HPDE6-E6E7 (cell line): ENCODE data around the gene MLC1.

Source experiments
- DNase-seq: peaks from one replicate; pipeline ENCODE4 v3.0.0; 2011; ENCODE audit warnings: missing footprints; ENCODE audit errors: extremely low spot score

Gene MLC1

GRCh38 chr22:50016308-50016987 lies 68.8 kb downstream of the MLC1 start:
- DNase-seq: no peak

GRCh38 chr22:50015451-50016307 lies 69.5 kb downstream of the MLC1 start:
- no peak for DNase-seq

DNA sequence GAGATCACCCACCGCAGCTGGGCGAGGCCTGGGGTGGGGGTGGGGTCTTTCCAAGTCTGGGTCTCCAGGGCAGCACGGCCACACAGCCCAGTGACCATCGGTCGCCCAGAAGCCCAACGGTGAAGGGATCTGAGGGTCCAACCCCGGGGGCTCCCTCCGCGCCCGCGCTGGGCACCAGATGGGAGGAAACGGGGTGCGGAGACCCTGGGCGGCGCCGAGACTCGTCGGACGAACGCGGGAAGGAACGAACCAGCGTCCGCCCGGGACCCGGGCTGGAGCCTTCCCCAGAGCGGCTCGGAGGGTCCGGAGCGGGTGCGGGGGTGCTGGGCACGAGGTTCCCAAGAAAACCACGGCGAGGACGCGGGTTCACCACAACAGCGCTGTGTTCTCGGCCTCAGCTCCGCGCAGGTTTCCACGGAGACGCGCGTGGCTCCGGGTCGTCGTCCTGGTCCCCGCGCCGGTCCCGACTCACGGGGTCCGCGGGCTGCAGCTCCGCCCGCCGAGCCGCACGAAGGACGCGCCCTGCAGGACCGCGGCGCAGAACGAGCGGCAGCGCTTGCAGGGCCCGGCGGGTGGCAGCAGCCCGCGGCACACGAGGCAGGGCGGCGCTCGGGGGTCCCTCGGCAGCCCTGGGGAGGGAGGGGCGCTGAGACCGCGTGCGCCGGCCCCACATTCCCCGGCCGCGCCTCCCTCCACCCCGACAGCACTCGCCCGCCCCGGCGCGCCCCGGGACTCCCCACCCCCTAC lies 70.4 kb downstream of the MLC1 start:
- no peak for DNase-seq

DNA sequence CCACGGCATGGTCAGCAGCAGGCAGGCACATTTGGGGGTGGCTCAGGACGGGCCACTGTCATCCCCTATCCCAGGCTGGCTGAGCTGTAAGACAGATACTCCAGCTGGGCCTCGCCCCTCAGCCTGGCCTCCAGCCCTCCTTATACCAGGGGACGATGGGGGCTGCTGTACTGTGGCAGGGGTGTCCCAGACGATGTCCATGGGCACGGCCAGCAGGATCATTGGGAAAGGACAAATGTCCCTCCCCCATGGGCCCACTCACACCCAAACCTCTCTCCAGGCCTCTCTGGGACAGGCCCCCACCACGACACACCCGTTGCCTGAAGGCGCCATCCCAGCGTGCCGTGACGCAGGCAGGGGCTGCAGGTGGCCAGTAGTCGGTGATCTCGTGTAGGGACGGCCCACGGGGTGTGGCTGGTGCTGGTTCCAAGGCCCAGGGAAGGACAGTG lies 71.1 kb downstream of the MLC1 start:
- DNase-seq: no peak

DNA sequence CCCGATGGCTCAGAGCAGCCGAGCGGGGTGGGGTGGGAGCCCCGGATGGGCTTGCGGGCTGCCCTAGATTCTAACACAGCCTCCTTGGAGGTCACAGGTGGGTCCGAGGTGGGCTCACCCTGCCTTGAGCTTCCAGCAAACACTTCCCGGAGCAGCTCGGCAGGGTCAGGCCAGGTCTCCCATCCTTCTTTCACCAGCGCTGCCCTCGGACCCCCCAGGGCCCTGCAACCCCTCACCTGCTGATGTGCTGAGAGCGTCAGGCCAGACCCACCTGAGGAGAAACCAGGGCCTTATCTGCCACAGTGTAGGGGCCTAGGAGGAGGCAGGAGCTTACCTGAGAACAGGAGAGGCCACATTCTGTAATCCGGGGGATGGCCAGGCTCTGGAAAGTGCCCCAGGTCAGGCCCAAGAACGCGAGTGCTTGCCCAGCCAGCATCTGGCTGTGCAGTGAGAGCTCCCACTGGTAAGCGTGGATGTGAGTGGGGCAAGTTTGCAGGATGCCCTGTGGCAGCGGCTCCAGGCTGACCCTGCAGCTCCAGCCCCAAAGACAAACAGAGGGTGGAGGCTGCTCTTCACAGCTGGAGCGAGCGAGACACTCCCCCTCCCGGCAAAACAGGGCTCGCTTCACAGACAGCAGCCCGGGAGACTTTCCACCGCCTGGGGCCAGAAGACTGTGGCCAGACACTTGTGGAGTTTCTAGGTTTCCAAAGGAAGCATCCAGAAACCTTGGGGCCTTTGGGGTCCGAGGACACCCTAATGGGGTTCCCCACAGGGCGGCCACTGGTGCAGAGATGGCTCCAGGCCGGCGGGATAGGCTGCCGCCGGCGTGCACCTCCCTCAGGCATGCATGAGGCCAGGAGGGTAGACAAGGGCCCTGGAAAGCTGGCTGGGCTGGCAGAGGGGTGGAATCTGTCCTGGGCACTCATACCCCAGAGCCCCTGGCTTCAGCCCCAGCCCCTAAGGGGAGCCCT lies 72.7 kb downstream of the MLC1 start, which contains the start of gene IL17REL:
TSS of gene IL17REL (minus strand) at position 555 of the 971 bp plus-strand sequence. CDS start at position 436, 119 bp downstream.
- no peak for DNase-seq

DNA sequence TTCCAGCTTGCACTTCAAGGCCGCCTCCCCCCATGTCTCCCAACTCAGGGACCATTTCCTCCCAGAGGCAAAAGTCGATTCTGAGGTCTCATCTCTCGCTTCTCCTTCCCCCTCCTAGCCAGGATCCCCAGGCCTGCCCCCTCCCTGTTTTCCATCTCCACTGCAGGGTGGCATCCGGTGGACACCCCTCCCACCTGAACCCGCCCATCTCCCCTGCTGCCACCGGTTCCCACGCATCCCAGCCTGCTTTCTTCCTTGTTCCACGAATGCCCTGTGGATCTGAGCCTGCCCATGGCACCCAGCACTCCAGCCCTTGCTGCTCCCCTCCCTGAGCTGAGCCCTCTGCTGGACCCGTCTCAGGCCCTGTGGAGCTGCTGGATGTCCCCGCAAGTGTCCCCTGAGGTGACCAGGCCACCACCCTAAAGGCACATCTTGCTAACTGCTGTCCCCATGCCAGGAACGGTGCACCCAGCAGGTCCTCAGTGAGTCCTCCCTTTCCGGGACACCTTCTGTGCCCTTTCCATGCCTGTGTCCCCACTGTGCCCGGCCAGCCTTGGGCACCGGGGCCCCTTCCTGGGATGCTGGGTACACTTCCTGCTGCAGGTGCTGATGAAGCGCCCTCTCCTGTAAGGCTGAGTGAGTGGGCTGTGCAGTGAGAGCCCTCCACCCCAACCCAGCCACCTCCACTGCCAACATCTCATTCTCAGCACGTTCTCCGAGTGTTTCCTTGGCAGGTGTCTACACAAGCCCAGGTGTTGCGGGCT lies 73.6 kb downstream of the MLC1 start:
- DNase-seq: no peak

DNA sequence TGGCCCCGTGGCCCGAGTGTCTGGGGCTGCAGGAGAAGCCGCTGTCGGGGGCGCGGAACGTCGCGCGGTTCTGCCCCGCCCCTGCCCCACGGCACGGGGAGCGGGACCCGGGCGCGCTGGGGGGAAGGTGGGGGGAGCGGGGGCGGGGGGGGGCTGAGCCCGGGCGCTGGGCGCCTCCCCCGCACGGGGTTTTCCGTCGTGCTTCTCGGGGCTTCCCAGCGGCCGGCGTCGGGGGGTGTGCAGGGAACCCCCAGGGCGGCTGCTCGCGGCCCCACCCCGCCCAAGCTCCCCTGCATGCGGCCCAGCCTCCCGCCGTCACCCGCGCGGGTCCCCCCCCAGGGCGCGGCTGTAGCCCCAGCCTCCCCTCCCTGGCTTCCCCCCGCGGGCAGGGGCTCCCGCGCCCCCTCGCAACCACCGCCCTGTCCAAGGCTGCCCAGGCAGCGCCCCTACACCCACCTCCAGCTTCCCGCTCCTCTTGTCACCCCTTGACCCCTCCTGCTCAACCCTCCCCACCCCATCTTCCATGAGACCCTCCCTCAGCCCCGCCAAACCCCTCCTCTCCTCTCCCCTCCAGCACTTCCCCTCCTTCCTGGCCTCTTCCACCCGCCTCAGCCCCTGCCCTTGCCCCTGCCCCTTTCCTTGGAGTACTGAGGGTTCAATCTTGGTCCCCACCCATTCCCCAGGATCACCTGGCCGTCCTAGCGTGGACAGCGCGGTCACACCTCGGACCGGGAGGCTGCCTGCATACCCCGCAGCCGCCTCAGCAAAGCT lies 74.4 kb downstream of the MLC1 start:
- no peak for DNase-seq

- no peak for DNase-seq
These were observed 75.2 kb downstream of the MLC1 start for GRCh38 chr22:50009765-50010675.
